Stimulated activated CD8-positive, alpha-beta memory T cell treated with anti-CD3 and anti-CD28 coated beads, Interleukin-4, amount 100 ng/mL, for 1 hour (primary cell): ENCODE results near the gene TRMT61B.
A peak's percentile ranks its signal among the peaks of the same experiment; 100 is the strongest.

Experiments
- DNase-seq, 2 donors: peaks; one replicate each; pipeline ENCODE4 v3.0.0-alpha.2; 2020; ENCODE audit warnings: low read depth in 2 of 2, low spot score in 1 of 2

The TRMT61B gene

DNA sequence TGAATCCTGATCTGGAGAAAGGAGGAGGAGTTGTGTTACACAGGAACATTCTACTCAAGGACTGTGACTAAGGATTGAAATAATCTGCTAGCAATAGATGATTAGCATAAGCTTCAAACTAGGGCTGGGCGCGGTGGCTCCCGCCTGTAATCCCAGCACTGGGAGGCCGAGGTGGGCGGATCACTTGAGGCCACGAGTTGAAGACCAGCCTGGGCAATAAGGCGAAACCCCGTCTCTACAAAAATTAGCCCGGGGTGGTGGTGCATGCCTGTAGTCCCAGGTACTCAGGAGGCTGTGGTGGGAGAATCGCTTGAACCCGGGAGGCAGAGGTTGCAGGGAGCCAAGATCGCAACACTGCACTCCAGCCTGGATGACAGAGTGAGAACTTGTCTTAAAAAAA lies 1.5 kb downstream of the TRMT61B start:
- no peak for DNase-seq

DNA sequence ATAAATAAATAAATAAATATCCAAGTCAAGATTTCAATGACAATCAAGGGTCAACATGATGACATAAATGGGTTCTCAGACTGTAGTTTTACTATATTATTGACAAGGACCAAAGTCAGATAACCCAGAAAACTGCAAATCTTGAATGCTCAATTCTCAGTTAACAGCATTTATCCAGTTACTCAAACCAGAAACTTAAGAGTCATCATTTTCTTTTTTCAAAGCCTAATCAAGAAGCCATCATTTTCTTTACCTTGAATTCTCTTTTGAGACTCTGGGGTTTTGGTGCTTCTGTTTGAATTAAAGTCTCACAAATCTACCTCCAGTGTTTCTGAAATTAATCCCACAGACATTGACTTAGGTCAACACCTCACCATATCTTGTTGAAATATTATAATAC lies 14.1 kb downstream of the TRMT61B start:
- DNase-seq, result no peak

DNA sequence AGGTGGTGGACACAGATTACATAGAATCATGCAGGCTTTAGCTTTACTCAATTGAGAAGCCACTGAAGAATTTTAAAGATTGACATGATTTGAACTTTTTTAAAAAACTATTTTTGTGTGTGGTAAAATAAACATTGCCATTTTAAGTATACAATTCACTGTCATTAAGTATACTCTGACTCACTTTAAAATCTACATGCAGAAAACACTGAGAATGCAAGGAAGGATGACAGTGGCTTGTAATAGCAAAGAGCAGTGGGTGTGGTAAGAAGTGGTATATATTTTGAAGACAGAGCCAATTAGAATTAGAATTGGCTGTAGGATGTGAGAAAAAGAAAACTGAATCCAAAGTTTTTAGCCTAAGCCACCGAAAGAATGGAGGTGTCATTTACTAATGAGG lies 14.9 kb downstream of the TRMT61B start:
- no peak for DNase-seq

DNA sequence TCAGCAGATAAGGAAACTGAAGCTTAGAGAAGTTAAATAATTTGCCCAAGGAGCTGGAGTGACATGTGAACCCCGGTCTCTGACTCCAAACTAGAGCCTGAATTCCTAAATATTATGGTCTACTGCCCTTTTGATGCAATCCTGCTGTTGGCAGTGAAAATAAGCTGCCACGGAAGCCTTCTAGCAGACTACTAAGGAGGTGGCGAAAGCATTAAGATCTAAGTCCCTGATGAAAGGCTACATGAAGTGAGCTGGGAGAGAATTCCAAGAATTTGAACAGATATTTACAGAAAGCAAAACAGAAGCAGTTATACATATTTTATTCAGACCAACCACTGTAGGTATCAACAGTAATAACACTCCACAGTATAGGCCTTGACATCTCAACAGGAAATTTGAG lies 28.1 kb downstream of the TRMT61B start:
- DNase-seq, result no peak

DNA sequence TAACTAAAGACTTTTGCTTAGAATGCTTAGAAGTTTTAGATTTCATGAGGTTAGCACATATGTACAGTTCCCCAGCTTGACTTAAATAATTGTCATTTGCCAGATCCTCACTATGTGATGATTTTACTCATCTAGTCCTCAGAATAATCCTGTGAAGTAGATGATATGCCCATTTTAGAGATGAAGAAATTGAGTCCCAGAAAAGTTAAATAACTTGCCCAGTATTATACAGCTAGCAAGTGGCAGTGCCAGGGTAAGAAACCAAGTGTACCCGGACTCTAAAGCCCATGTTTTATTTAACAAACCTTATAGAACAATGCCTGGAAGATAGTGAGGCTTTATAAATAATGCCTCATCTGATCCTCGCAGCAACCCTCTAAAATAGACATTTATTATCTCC lies 31.1 kb downstream of the TRMT61B start:
- DNase-seq, result no peak

DNA sequence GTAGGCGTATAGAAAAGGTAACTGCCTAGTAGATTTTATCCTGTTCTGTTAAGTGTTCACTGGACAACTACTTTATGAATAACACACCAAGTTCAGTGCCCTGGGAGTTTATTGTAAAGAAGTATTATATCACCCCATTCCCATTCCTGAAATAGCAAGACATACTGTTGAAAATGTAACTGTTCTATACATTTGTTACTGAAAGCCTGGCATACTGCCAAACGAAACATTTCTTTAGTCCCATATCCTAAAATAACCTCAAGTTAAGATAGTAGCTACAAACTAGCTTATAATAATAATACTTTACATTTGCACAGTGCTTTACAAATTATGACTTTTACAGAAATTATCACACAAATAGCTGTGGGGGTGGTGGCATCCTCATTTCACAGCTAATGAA lies 34.3 kb downstream of the TRMT61B start:
- DNase-seq, result no peak

DNA sequence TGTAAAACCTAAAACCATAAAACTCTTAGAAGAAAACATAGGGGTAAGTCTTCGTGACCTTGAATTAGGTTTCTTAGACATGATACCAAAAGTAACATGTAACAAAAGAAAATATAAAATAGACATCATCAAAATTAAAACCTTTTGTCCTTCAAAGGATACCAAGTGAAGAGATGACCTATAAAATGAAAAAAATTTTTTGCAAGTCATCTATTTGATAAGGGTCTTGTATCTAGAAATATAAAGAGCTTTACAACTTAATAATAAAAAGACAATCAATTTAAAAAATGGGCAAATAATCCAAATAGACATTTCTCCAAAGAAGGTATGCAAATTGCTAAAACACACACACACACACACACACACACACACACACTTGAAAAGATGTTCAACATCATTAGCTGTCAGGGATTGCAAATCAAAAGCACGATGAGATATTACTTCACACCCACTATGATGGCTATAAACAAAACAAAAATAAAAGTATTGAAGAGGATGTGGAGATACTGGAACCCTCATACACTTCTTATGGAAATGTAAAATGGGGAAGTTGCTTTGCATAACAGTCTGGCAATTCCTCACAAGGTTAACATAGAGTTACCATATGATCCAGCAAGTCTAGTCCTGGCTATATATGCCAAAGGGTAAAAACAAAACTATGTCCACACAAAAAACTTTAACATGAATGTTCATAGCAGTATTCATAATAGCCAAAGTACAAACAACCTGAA lies 36.2 kb downstream of the TRMT61B start:
- DNase-seq, result no peak

DNA sequence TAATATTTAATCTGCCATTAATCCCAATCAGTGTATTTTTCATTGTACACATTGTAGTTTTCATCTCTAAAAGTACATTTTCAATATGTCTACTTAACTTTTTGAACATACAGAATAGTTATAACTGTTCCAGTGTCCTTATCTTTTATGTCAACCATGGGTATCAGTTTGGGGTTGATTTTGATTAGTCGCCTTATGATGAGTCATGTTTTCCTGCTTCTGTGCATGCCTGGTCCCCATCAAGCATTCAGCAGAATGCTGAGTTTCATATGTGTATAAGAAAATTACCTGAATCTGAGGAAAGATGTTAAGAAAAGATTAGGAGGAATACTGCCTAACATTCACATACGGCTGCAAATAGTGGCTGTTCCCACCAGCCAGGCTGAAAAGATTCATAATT lies 41.7 kb downstream of the TRMT61B start:
- no peak for DNase-seq

DNA sequence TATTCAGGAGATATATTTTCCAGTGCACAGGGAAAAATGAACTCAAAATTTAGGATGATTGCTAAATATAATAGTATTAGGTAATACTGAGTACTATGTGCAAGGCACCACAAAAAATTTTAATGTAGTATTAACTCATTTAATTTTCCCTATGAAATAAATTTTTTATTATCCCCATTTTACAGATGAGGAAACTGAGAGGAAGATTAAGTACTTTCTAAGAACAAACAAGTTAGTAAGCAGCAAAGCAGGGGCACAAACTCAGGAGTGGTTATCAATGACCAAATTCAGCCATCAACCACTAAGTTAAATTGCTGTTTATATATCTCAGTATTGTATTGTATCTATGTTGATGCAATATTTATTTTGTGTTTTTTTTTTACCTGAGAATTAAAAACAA lies 45.2 kb downstream of the TRMT61B start:
- no peak for DNase-seq

DNA sequence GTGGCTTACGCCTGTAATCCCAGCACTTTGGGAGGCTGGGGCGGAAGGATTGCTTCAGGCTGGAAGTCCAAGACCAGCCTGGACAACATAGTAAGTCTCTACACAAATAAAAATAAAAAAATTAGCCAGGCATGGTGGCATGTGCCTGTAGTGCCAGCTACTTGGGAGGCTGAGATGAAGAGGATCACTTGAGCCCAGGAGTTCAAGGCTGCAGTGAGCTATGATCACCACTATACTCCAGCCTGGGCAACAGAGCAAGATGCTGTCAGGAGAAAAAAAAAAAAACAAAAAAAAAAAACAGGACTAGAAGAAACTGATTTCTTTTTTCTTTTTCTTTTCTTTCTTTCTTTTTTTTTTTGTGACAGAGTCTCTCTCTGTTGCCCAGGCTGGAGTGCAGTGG lies 45.9 kb downstream of the TRMT61B start:
- no peak for DNase-seq

DNA sequence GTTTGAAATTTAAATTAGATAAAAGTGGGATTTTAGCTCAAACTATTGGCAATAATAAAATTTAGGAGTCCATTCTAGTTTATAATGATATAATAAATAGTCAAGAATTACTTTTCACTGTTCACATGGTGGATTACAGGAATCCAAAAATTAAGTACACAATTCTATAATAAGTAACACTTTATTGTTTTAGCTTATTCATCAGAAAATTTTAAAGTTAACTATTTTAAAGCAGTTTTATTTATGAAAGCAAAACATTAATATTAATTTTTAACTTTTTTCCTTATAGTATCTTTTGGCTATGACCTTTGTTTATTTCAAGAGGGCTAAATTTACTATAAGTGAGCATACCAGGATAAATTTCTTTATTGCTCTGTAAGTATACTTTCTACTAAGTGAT lies 48.1 kb downstream of the TRMT61B start:
- no peak for DNase-seq

DNA sequence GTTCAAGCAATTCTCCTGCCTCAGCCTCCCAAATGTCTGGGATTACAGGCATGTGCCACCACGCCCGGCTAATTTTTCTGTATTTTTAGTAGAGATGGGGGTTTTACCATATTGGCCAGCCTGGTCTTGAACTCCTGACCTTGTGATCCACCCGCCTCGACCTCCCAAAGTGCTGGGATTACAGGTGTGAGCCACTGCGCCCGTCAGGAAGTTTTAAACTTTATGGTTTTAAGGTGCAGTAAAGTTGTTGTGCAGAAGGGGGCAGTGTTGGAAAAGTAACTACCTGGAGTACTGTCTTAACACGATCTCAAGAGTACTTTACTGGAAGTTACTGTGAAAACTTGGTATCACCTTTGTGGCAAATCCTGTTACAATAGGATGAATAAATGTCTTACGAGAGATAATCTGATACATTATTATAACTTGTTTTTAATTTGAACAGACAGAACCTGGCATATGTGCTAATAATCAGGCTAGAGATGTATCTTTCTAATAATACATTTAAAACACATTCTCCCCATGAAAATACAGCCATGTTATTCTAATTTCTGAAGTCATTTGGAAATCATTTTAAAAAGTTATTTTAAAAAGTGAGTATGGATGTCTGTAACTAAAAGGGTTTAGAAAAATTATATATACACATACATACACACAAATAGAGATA lies 48.7 kb downstream of the TRMT61B start:
- peak; percentile 29 for DNase-seq

DNA sequence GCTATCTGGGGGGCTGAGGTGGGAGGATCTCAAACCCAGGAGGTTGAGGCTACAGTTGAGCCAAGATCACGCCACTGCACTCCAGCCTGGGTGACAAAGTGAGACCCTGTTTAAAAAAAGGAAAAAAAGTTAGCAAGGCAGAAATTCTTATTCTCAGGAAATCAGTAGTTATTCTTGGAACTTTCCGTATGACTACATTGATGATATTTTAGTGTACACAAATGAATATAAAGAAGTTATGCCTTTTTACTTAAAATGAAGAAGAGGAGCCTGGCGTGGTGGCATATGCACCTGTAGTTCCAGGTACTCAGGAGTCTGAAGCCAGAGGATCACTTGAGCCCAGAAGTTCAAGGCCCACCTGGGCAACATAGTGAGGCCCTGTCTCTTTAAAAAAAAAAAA lies 52.1 kb downstream of the TRMT61B start:
- DNase-seq, result no peak

DNA sequence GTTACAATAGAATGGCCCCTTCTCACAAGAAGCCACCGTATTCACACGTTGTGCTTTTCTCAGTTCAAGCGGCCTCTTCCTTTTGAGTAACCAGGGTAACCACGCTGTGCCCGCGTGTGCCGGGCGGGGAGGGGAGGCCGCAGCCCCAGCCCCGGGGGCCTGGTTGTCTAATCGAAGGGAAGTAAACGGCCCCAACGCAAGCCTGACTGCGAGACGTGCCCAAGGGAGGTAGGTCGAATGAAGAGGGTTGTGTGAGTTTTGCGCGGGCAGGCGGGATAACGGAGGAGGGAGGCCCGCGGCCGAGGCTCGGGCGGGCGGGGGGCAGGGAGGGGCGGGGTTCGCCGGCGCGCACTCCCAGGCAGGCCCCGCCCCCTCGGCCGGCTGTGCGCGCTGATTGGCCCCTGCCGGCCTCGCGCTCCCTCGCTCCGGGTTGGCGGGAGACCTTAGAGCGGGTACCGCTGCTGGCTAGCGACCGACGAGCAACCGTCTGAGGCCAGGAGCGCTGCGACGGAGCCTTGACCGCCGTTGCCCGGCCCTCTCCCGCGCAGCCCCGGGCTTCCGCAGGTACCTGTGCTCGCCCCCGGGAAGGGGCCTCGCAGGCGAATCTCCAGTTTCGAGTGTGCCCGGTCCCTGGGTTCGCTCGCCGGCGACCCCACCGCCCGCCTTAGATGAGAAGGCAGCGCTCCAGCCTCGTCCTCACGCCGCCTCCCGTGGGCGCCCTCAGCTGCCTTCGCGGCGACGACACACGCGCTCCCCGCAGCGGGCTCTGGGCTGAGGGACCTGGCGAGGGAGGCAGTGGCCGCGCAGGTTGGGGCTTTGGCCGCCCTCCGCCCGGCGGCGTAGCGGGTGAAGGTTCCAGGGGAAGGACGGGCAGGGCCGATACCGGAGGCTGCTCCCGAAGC lies 59.5 kb downstream of the TRMT61B start, which contains the start of gene SPDYA:
Gene SPDYA, plus strand, starts transcription at position 451 of the 902 bp plus-strand sequence. CDS start 5,181 bp downstream, outside the sequence.
- peak; percentile 51 to 57 for DNase-seq

DNA sequence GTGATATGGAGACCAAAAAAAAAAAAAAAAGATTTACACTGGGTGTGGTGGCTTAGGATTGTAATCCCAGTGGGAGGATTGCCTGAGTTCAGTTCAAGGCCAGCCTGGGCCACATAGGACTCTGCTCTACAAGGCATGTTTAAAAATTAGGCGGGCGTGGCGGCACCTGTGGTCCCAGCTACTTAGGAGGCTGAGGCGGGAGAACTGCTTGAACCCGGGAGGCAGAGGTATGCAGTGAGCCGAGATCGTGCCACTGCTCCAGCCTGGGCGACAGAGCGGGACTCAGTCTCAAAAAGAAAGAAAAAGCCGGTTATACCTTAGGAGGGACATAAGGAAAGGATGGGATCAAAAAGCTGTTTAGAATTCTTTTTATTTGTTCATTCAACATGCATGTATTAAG lies 60.2 kb downstream of the TRMT61B start:
- no peak for DNase-seq

DNA sequence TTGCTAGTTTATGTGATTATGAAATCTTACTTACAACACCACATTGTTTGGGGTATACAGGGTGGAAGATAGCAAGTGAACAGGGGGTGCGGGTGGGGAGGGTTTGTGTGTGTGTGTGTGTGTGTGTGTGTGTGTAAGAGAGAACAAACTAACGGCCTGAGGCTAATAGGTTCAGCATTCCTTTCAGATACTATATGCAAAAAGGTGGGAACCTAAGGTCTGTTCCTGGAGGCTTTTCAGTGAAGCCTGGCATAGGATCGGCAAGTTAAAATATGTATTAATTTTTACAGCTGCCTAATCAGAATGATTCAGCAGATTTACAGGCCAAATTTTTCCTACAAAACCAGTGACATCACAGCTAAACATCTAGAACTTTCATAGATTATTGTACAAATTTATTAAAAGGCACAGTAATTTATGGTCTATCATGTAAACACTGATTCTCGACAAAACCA lies 67.1 kb downstream of the TRMT61B start:
- no peak for DNase-seq

DNA sequence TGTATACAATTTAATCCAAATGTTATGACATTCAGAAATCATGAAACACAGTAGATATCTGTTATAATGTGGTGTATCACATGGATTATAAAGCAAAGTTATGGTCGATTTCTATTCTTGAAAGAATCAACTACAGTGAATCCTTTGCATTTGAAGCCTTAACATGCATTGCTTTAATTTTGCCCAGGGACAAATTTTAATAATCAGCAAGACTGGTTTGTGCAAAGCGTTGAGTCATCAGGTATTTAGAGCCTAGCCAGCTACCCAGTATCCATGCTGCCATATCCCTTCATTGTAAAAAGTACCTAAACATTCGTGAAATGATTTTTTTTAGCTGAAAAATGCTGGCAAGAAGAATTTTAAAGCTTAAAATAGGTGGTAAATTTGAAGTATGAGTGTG lies 68.4 kb downstream of the TRMT61B start:
- no peak for DNase-seq
